A673 (cell line): Measurements from ENCODE around the gene DLEC1.

Experiments used
- EZH2 ChIP-seq: fragments of 200-600 bp; sonication (generic); IDR thresholded peaks from 2 replicates; pipeline ENCODE4 v1.6.1; 2017; ENCODE audit warnings: borderline replicate concordance, low read depth, mild to moderate bottlenecking, mixed read lengths, antibody characterized with exemption, low read length; ENCODE audit not compliant: poor library complexity, severe bottlenecking
- TF ChIP-seq, protein P1 (sequence below): fragments of 300-800, 200-600 bp; sonication (generic); conservative IDR thresholded peaks from 2 replicates; pipeline ENCODE4 v1.5.1; 2017; ENCODE audit warnings: low read depth, mild to moderate bottlenecking, antibody characterized with exemption, low read length, moderate library complexity, mixed read lengths

DNA sequence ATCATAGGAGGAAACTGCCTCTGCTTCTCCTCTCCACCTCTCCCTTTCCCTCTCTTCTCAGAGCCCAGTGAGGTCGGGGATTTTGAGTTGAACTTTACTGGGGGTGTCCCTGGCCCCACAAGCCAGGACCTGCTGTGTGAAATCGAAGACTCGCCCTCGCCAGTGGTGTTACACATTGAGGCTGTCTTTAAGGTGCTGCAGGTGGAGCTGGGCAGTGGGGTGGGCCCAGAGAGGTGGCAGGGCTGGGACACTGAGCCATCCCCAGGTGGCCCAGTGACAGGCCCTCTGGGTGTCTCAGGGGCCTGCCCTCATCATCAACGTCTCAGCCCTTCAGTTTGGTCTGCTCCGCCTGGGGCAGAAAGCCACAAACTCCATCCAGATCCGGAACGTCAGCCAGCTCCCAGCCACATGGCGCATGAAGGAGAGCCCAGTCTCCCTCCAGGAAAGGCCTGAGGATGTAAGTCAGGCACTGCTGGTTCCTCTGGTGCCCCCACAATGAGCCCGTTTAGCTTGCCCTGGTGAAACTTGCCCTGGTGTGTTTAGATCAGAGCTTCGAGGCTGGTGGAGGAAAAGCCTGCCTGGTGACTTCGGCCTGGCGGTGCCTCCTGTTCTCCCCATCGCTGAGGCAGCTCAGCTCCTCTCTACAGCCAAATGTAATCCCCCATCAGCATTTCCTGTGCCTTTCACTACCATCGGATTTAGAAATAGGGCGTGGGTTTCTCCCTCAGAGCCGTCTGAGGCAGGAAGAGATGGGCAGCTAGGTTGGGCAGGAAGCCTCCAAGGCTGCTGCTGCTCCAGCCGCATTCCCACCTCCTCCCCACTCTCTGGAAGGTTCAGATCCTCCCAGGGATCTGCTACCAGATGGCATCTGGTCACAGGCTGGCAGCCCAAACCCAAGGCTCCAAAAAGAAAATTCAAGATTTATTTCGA lies 58.7 kb downstream of the DLEC1 start:
- TF ChIP-seq, protein P1, sequence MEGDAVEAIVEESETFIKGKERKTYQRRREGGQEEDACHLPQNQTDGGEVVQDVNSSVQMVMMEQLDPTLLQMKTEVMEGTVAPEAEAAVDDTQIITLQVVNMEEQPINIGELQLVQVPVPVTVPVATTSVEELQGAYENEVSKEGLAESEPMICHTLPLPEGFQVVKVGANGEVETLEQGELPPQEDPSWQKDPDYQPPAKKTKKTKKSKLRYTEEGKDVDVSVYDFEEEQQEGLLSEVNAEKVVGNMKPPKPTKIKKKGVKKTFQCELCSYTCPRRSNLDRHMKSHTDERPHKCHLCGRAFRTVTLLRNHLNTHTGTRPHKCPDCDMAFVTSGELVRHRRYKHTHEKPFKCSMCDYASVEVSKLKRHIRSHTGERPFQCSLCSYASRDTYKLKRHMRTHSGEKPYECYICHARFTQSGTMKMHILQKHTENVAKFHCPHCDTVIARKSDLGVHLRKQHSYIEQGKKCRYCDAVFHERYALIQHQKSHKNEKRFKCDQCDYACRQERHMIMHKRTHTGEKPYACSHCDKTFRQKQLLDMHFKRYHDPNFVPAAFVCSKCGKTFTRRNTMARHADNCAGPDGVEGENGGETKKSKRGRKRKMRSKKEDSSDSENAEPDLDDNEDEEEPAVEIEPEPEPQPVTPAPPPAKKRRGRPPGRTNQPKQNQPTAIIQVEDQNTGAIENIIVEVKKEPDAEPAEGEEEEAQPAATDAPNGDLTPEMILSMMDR: no peak
- TF ChIP-seq EZH2: no peak
